ENCODE measurements around the gene DIP2B. TPM values are rescaled to one million over a fixed set of nuclear protein-coding genes. Genes with fewer than 3 reads are reported as not detected.

The DIP2B gene
- total RNA-seq, 1 donor from 2014 or later, result 30.2 TPM

DNA sequence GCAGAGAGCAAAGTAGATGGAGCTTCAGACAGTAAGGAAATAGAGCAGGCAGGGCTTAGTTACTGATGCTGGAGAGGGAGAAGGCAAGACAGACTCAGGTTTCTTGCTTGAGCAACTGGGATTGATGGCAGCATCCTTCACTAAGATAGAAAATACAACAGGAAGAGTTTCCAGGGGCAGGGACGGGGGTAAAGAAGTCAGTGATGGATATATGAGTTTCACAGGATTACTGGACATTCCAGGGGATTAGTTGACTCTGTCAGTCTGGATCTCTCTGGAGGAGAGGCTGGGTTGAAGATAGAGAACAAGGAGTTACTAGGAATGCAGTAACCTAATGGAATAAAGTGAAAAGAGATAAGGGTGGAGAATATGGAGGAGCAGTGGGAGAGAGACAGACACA, 184.7 kb downstream of the DIP2B start:
- peaks cover 12% of the 10 kb centered on the region for H3K36me3 Mint-ChIP-seq (ENCODE audit: insufficient read depth)
- no peak for DNase-seq (ENCODE audit: low spot score, unreplicated experiment)
- no peaks in the 10 kb centered on the region for H3K27me3 Mint-ChIP-seq
- no peak overlapping the region for H3K27ac Mint-ChIP-seq
- no peaks in the 10 kb centered on the region for H3K4me1 Mint-ChIP-seq (ENCODE audit: low read depth)
- no peak overlapping the region for H3K4me3 Mint-ChIP-seq (ENCODE audit: low read depth)
- H3K9me3 Mint-ChIP-seq (ENCODE audit: low read depth), result no peaks in the 10 kb centered on the region
- TF ChIP-seq, protein P1, sequence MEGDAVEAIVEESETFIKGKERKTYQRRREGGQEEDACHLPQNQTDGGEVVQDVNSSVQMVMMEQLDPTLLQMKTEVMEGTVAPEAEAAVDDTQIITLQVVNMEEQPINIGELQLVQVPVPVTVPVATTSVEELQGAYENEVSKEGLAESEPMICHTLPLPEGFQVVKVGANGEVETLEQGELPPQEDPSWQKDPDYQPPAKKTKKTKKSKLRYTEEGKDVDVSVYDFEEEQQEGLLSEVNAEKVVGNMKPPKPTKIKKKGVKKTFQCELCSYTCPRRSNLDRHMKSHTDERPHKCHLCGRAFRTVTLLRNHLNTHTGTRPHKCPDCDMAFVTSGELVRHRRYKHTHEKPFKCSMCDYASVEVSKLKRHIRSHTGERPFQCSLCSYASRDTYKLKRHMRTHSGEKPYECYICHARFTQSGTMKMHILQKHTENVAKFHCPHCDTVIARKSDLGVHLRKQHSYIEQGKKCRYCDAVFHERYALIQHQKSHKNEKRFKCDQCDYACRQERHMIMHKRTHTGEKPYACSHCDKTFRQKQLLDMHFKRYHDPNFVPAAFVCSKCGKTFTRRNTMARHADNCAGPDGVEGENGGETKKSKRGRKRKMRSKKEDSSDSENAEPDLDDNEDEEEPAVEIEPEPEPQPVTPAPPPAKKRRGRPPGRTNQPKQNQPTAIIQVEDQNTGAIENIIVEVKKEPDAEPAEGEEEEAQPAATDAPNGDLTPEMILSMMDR (IDR thresholded peaks at IDR 0.05; ENCODE audit: unreplicated experiment), result no peak

DNA sequence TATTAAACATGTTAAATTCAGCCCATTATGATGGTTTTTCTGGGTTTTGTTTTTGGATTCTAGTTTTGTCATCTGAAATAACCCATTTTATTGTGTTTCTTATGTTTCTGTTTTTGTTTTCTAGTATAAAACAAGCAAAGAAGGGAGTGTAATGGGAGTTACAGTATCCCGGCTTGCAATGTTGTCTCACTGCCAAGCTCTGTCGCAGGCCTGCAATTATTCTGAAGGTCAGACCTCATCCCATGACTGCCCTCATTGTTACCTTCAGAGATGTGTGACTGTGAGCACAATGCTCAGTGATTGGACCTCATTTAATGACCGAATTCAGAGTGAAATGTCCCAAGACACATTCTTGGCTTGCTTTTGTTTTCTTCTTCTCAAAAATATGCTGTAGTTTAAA, 186.1 kb downstream of the DIP2B start:
- H3K27ac Mint-ChIP-seq, result no peak overlapping the region

DNA sequence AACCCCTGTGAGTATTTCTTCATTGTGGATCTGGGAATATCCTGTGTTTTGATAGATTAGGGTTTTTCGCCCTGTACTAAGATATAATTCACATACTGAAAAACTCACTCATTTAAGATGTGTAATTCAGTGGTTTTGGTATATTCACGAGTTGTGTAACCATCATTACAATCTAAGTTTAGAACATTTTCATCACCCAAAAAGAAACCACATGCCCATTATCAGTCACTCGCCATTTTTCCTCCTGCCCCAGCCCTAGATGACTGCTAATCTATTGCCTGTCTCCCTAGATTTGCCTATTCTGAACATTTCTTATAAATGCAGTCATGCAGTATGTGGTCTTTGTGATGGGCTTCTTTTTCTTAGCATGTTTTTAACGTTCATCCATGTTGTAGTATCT, 191.2 kb downstream of the DIP2B start:
- Mint-ChIP-seq H3K4me1 (ENCODE audit: low read depth) (no peaks in the 10 kb centered on the region), H3K27ac (no peak overlapping the region), H3K9me3 (ENCODE audit: low read depth) (no peaks in the 10 kb centered on the region), H3K4me3 (ENCODE audit: low read depth) (no peak overlapping the region), H3K27me3 (no peaks in the 10 kb centered on the region), H3K36me3 (ENCODE audit: insufficient read depth) (peaks cover 15% of the 10 kb centered on the region)
- TF ChIP-seq, protein P1 (IDR thresholded peaks at IDR 0.05; ENCODE audit: unreplicated experiment), result no peak
- no peak for DNase-seq (ENCODE audit: low spot score, unreplicated experiment)

More for the DNA sequence above, 186.1 kb downstream of the DIP2B start:
- Mint-ChIP-seq H3K36me3 (ENCODE audit: insufficient read depth) (peaks cover 11% of the 10 kb centered on the region), H3K9me3 (ENCODE audit: low read depth) (no peaks in the 10 kb centered on the region), H3K4me3 (ENCODE audit: low read depth) (no peak overlapping the region), H3K27me3 (no peaks in the 10 kb centered on the region), H3K4me1 (ENCODE audit: low read depth) (no peaks in the 10 kb centered on the region)
- DNase-seq (ENCODE audit: low spot score, unreplicated experiment), result no peak
- TF ChIP-seq, protein P1 (IDR thresholded peaks at IDR 0.05; ENCODE audit: unreplicated experiment), result no peak

DNA sequence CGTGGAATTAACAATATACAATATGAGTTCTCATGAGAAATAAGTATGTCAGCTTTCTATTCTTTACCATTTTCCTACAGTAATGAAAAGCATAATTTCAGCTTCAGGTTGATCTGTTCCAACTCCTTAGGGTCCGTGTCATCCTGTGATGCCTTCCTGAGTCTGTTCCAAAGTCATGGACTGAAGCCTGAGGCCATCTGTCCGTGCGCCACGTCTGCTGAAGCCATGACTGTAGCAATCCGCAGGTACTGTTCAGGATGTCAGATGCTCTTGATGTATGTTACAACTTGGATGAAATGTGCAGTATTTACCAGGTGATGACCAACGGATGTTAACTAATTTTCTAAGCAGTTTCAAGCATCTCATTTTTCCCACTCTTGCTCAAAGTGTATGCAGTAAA, 192.1 kb downstream of the DIP2B start:
- no peak overlapping the region for H3K4me3 Mint-ChIP-seq (ENCODE audit: low read depth)
- H3K9me3 Mint-ChIP-seq (ENCODE audit: low read depth), result no peaks in the 10 kb centered on the region
- TF ChIP-seq, protein P1 (IDR thresholded peaks at IDR 0.05; ENCODE audit: unreplicated experiment), result no peak
- H3K27me3 Mint-ChIP-seq, result no peaks in the 10 kb centered on the region
- peak overlapping the region; percentile 54 for H3K27ac Mint-ChIP-seq
- H3K4me1 Mint-ChIP-seq (ENCODE audit: low read depth), result no peaks in the 10 kb centered on the region
- no peak for DNase-seq (ENCODE audit: low spot score, unreplicated experiment)
- peaks cover 17% of the 10 kb centered on the region for H3K36me3 Mint-ChIP-seq (ENCODE audit: insufficient read depth)

DNA sequence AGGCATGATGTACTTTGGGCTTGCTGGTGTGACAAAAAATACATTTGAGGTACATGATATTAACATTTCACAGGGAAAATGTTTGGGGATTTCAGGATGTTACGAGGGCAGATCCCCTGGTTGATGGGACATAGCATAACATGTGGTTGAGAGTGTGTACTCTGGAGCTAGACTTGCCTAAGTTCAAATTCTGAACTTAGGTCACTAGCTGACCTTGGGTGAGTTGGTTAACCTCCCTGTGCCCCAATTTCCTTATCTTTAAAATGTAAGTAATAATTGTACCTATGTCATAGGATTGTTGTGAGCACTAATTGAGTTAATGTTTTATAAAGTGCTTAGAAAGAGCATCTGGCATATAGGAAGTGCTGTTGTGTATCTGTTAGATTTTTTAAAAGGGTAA, 194.4 kb downstream of the DIP2B start:
- no peaks in the 10 kb centered on the region for H3K27me3 Mint-ChIP-seq
- TF ChIP-seq, protein P1 (IDR thresholded peaks at IDR 0.05; ENCODE audit: unreplicated experiment), result no peak
- peak overlapping the region; percentile 42 for H3K27ac Mint-ChIP-seq
- DNase-seq (ENCODE audit: low spot score, unreplicated experiment), result no peak
- H3K4me3 Mint-ChIP-seq (ENCODE audit: low read depth), result no peak overlapping the region
- H3K4me1 Mint-ChIP-seq (ENCODE audit: low read depth), result no peaks in the 10 kb centered on the region
- H3K36me3 Mint-ChIP-seq (ENCODE audit: insufficient read depth), result peaks cover 19% of the 10 kb centered on the region
- no peaks in the 10 kb centered on the region for H3K9me3 Mint-ChIP-seq (ENCODE audit: low read depth)

All from progenitor cell of endocrine pancreas (in vitro differentiated cells).